Stimulated activated naive CD4-positive, alpha-beta T cell treated with Interleukin-2 at 50 U/mL for 16 hours (primary cell): Measurements from ENCODE around the gene CLEC4G.

Source experiments
- DNase-seq: peaks from one replicate; lab custom pipeline; 2025; lab: John Stamatoyannopoulos, UW

Gene CLEC4G

DNA sequence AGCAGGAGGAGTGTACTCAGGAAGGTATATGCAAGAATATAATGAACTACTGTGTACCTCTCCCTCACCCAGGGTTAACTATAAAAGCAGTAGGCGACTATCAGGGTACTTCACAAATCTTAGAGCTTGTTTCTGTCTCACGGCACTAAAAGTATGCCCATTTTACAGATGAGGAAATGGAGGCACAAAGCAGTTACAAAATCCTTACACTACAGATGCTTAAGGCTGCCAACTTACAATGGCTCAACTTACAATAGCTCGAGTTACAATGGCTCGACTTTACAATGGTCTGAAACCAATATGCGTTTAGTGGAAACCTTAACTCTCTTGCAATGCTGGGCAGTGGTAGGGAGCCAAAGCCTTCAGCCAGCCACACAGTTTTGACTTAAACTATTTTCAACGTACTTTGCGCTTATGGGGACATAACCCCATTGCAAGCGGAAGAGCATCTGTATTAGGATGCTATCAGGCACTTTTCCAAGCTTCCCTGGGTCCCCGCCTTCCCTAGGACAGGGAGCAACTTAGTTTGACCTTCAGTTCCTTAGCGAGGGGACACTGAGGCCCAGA is 34.1 kb downstream of the CLEC4G start:
- DNase-seq = no peak

GRCh38 chr19:7694499-7694898 is 37.4 kb downstream of the CLEC4G start:
- DNase-seq = no peak

DNA sequence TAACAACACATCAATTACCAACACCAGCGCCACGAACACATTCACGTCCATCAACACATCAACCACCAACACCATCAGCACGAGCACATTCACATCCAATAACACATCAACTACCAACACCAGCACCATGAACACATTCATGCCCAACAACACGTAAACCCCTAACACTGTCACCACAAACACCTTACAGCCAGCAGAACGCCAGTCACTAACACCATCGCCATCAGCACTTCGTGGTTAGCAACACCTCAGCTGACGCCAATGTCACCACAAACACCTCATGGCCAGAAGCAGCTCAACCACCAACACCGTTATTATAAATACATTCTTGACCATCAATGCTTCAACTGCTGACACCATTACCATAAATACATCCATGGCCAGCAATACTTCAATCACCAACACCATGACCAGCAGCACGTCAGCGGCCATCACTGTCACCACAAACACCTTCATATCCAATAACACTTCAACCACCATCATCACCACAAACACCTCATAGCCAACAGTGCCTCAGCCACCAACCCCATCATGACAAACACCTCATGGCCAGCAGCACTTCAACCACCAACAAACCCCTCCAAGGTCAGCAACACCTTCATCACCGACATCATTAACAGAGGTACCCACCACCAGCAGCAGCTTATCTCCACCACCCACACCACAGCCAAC is 39.4 kb downstream of the CLEC4G start:
- peak; percentile 15 for DNase-seq

DNA sequence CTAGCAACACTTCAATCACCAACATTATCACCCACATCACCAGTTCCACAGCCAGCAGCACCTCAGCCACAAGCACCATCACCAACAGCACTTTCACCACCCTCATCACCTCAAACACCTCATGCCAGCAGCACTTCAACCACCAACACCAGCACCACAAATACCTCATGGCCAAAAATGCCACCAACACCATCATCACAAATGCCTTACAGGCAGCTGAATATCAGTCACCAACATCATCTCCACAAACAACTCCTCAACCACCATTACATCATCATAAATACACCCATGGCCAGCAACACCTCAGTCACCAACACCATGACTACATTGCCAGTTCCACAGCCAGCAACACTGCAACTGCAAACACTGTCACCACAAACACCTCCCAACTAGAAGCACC is 40.4 kb downstream of the CLEC4G start:
- DNase-seq = no peak

GRCh38 chr19:7690779-7691258 is 41.1 kb downstream of the CLEC4G start:
- DNase-seq = no peak

GRCh38 chr19:7689165-7689564 is 42.7 kb downstream of the CLEC4G start:
- no peak for DNase-seq

DNA sequence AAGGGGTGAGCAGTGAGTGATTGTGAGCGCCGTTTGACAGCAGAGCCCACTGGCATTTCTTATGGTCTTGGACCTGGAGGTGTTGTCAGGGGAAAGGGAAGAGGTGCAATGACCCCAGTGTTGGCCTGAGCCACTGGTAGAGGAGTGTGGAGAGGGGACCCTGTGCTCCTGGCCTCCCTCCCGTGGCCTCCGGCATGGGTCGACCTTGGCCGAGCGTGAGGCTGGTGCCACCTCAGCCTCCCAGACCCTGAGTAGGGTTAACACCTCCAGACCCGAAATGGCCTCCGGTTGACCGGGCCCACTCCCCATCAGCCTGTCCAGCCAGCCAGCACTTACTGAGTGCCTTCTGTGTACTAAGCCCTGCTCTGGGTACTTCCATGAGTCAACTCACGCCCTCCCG is 44.7 kb downstream of the CLEC4G start:
- no peak for DNase-seq

DNA sequence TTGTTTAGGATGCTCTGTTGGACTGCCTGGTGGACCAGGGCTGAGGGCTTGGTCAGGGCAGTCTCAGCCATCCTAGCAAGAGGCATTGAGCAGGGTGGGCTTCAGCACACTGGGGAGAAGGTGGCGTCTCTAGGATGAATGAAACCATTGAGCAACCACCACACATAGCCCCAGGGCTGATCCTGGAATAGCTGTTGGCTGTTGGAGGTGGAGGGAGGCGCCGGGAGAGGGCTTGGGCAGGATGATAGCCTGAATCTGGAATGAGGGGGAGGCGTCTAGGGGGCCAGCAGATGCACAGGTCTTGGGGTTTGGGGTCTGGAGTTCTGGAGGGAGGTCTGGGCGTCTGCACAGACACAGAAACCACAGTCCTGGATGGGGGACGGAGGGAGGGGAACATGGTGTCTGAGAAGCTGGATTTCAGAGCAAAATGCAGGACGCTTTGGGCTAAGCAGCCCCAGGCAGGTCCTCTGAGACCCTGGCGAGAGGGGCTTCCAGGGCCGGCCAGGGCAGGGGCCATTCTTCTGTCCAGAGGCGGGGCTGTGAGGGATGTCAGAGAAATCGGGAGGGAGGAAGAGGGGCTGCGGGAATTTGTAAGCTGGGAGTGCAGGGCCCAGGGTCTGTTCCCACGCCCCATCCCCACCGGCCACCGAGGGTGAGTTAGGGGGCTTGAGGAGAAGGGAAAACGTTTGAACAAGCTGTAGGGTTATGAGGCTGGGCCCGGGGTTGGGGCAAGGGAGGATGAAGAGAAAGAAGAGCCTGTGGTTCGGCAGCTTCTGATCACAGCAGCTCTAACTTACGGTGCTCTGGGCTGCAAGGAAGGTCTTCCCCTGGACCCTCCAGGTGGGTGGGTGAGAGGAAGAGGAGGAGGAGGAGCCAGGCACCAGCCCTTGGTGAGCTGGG is 46.1 kb downstream of the CLEC4G start:
- DNase-seq = no peak

DNA sequence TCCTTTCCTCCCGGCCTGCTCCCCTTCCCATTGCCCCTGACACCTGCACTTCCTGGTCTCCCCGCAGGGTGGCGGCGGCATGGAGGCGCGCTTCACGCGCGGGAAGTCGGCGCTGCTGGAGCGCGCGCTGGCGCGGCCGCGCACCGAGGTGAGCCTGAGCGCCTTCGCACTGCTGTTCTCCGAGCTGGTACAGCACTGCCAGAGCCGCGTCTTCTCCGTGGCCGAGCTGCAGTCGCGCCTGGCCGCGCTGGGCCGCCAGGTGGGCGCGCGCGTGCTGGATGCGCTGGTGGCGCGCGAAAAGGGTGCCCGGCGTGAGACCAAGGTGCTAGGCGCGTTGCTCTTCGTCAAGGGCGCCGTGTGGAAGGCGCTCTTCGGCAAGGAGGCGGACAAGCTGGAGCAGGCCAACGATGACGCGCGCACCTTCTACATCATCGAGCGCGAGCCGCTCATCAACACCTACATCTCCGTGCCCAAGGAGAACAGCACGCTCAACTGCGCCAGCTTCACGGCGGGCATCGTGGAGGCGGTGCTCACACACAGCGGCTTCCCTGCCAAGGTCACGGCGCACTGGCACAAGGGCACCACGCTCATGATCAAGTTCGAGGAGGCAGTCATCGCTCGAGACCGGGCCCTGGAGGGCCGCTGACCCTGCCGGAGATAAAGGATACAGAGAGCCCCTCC is 49.6 kb downstream of the CLEC4G start:
- no peak for DNase-seq

GRCh38 chr19:7681340-7682174 is 50.4 kb downstream of the CLEC4G start:
- DNase-seq = peak; percentile 84

GRCh38 chr19:7680606-7681339 is 51.1 kb downstream of the CLEC4G start, which contains the start of gene TRAPPC5:
Gene TRAPPC5, plus strand, starts transcription at chr19:7680833. Its CDS starts 1,421 bp downstream, at chr19:7682254.
- peak; percentile 79 for DNase-seq

DNA sequence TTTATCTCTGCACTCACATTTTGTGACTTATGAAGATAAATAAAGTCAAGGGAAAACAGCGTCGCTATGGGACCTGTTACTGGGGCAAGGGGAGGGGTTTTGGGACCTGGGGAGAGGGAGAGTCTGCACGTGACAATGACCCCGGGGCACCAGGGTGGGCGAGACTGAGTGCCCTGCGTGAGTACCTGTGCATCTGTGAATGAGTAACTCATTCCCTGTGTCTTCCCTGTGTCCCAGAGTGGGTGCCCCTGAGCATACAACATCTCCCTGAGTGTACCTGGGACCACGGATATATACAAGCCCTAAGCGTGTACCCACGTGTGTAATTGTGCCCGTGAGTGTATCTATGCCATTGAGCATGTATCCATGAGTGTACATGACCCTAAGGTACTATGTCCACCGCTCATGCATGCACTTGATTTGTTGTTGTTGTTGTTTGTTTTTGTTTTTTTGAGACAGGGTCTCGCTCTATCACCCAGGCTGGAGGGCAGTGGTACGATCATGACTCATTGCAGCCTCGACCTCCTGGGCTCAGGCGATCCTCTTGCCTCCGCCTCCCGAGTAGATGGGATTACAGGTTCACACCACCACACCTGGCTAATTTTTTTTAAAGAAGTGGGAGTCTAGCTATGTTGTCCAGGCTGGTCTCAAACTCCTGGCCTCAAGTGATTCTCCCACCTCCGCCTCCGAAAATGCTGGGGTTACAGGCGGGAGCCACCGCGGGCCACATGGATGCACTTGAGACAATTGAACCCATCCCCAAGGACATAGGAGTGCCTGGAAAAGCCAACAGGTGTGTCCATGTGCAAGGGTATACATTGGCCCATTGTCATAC is 51.9 kb downstream of the CLEC4G start:
- no peak for DNase-seq

DNA sequence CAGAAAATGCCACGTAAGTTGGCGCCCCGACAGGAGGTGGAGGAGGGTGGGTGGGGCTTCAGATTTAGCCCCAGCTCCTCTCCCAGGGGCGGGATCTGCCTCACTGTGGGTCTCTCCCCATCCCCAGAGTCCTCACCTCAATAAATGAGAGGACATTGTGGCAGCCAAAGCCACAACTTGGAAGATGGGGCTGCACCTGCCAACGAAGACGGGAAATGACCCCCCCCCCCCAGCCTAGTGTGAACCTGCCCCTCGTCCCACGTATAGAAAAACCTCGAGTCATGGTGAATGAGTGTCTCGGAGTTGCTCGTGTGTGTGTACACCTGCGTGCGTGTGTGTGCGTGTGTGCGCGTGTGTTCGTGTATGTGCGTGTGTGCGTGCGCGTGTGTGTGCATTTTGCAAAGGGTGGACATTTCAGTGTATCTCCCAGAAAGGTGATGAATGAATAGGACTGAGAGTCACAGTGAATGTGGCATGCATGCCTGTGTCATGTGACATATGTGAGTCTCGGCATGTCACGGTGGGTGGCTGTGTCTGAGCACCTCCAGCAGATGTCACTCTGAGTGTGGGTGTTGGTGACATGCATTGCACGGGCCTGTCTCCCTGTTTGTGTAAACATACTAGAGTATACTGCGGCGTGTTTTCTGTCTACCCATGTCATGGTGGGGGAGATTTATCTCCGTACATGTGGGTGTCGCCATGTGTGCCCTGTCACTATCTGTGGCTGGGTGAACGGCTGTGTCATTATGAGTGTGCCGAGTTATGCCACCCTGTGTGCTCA is 52.7 kb downstream of the CLEC4G start:
- DNase-seq = peak; percentile 77
